Neural progenitor cell (in vitro differentiated cells): ENCODE results near the gene KCNAB3. TPM values are rescaled to one million over a fixed set of nuclear protein-coding genes. Genes with fewer than 3 reads are reported as not detected.

Source experiments
- DNase-seq: peaks from one replicate; pipeline ENCODE4 v3.0.0-alpha.2; 2016; ENCODE audit warnings: low spot score
- H2AFZ ChIP-seq: fragments of 200-600 bp; sonication (generic); replicated peaks from 2 replicates; pipeline ENCODE4 v1.6.1; 2016; ENCODE audit warnings: antibody characterized with exemption
- H3F3A ChIP-seq: fragments of 200-600 bp; sonication (generic); 2 replicates; pipeline ENCODE4 v1.6.1; 2016; ENCODE audit warnings: antibody characterized with exemption, low read depth
- H3K27ac ChIP-seq: fragments of 200-600 bp; sonication (generic); 2 replicates; pipeline ENCODE4 v1.5.1; 2016; ENCODE audit warnings: mild to moderate bottlenecking
- H3K27me3 ChIP-seq: fragments of 200-600 bp; sonication (generic); 2 replicates; pipeline ENCODE4 v1.6.1; 2016; ENCODE audit warnings: mild to moderate bottlenecking, moderate library complexity
- H3K36me3 ChIP-seq: fragments of 200-600 bp; sonication (generic); 2 replicates; pipeline ENCODE4 v1.5.1; 2016
- H3K4me1 ChIP-seq: fragments of 200-600 bp; sonication (generic); 2 replicates; pipeline ENCODE4 v1.6.1; 2016; ENCODE audit warnings: mixed run types
- H3K4me2 ChIP-seq: fragments of 200-600 bp; sonication (generic); 2 replicates; pipeline ENCODE4 v1.6.1; 2016
- H3K4me3 ChIP-seq: fragments of 200-600 bp; sonication (generic); 2 replicates; pipeline ENCODE4 v1.5.1; 2016
- H3K79me2 ChIP-seq: fragments of 200-600 bp; sonication (generic); 2 replicates; pipeline ENCODE4 v1.6.1; 2016; ENCODE audit warnings: low read depth
- H3K9ac ChIP-seq: fragments of 200-600 bp; sonication (generic); 2 replicates; pipeline ENCODE4 v1.6.1; 2016
- H3K9me3 ChIP-seq: fragments of 200-600 bp; sonication (generic); 2 replicates; pipeline ENCODE4 v1.5.1; 2016; ENCODE audit warnings: low read depth
- H4K20me1 ChIP-seq: fragments of 200-600 bp; sonication (generic); 2 replicates; pipeline ENCODE4 v1.6.1; 2016; ENCODE audit warnings: low read depth
- H3K27ac Mint-ChIP-seq: 3 replicates; pipeline ENCODE4 v1.8.0; 2021; ENCODE audit warnings: mixed read lengths
- H3K27me3 Mint-ChIP-seq: 2 replicates; pipeline ENCODE4 v1.8.0; 2022; ENCODE audit warnings: low read depth, mild to moderate bottlenecking, inconsistent platforms, moderate library complexity, mixed read lengths; ENCODE audit not compliant: insufficient read depth
- H3K36me3 Mint-ChIP-seq: 3 replicates; pipeline ENCODE4 v1.8.0; 2021; ENCODE audit warnings: mixed read lengths
- H3K4me1 Mint-ChIP-seq: 3 replicates; pipeline ENCODE4 v1.8.0; 2021; ENCODE audit warnings: mixed read lengths
- H3K4me3 Mint-ChIP-seq: 3 replicates; pipeline ENCODE4 v1.8.0; 2021; ENCODE audit warnings: mild to moderate bottlenecking, moderate library complexity, mixed read lengths
- H3K9me3 Mint-ChIP-seq: 3 replicates; pipeline ENCODE4 v1.8.0; 2020; ENCODE audit warnings: mixed read lengths
- CTCF ChIP-seq: fragments of 200-600 bp; sonication (generic); IDR thresholded peaks from 2 replicates; pipeline ENCODE4 v1.5.1; 2017; ENCODE audit warnings: antibody characterized with exemption, mild to moderate bottlenecking
- EZH2 ChIP-seq: fragments of 200-600 bp; sonication (generic); IDR thresholded peaks from 2 replicates; pipeline ENCODE4 v1.6.1; 2017; ENCODE audit warnings: antibody characterized with exemption, mild to moderate bottlenecking, moderate library complexity
- EZH2phosphoT487 ChIP-seq: fragments of 200-600 bp; sonication (generic); IDR thresholded peaks from 2 replicates; pipeline ENCODE4 v1.6.1; 2017; ENCODE audit warnings: antibody characterized with exemption
- total RNA-seq: library from RNA; depleted of rRNA; stranded (reverse); fragments of >200 nt; gene quantifications from 2 replicates; pipeline ENCODE4 v1.2.3, GENCODE V29; 2015; ENCODE audit warnings: low replicate concordance

The KCNAB3 gene
- total RNA-seq, 1 donor from 2014 or later = 1.0 TPM

- Histone ChIP-seq H3K27ac (no peak overlapping the region), H3K27me3 (no peaks in the 10 kb centered on the region), H3K9me3 (no peaks in the 10 kb centered on the region), H2AFZ (no peak overlapping the region), H3K79me2 (no peaks in the 10 kb centered on the region), H3K9ac (no peak overlapping the region), H3K4me1 (peaks cover 3% of the 10 kb centered on the region), H3F3A (peaks cover 1% of the 10 kb centered on the region), H3K36me3 (no peaks in the 10 kb centered on the region), H3K4me3 (no peak overlapping the region), H4K20me1 (peaks cover 3% of the 10 kb centered on the region), H3K4me2 (no peak overlapping the region)
- peaks cover 46% of the 10 kb centered on the region for H3K36me3 Mint-ChIP-seq
- DNase-seq = no peak
- H3K4me1 Mint-ChIP-seq = no peaks in the 10 kb centered on the region
- H3K27ac Mint-ChIP-seq = no peak overlapping the region
- H3K9me3 Mint-ChIP-seq = no peaks in the 10 kb centered on the region
- H3K27me3 Mint-ChIP-seq = peaks cover 3% of the 10 kb centered on the region
- no peak overlapping the region for H3K4me3 Mint-ChIP-seq
- TF ChIP-seq CTCF = no peak
- TF ChIP-seq EZH2 = no peak
- TF ChIP-seq EZH2phosphoT487 = no peak
Measured at GRCh38 chr17:7894866-7895265, 34.8 kb downstream of the KCNAB3 start.

GRCh38 chr17:7894226-7894625 lies 35.4 kb downstream of the KCNAB3 start:
- Mint-ChIP-seq H3K9me3 (no peaks in the 10 kb centered on the region), H3K4me1 (no peaks in the 10 kb centered on the region), H3K27me3 (peaks cover 6% of the 10 kb centered on the region), H3K4me3 (no peak overlapping the region), H3K27ac (no peak overlapping the region), H3K36me3 (peaks cover 41% of the 10 kb centered on the region)
- H3K27ac ChIP-seq = no peak overlapping the region
- no peak for DNase-seq
- H3K9ac ChIP-seq = no peak overlapping the region
- H4K20me1 ChIP-seq = peaks cover 7% of the 10 kb centered on the region
- H3K9me3 ChIP-seq = no peaks in the 10 kb centered on the region
- no peak overlapping the region for H3K4me3 ChIP-seq
- peaks cover 9% of the 10 kb centered on the region for H3K4me1 ChIP-seq
- H3K36me3 ChIP-seq = no peaks in the 10 kb centered on the region
- no peaks in the 10 kb centered on the region for H3K79me2 ChIP-seq
- peaks cover 6% of the 10 kb centered on the region for H3F3A ChIP-seq
- no peak for TF ChIP-seq EZH2
- no peak for TF ChIP-seq EZH2phosphoT487
- no peak for TF ChIP-seq CTCF
- no peak overlapping the region for H2AFZ ChIP-seq
- H3K4me2 ChIP-seq = no peak overlapping the region
- H3K27me3 ChIP-seq = no peaks in the 10 kb centered on the region

- Histone ChIP-seq H2AFZ (no peak overlapping the region), H3K4me2 (no peak overlapping the region), H3K27me3 (no peaks in the 10 kb centered on the region), H3K4me3 (no peak overlapping the region), H4K20me1 (peaks cover 7% of the 10 kb centered on the region), H3K79me2 (no peaks in the 10 kb centered on the region), H3K27ac (no peak overlapping the region), H3K9ac (no peak overlapping the region), H3K9me3 (no peaks in the 10 kb centered on the region), H3F3A (peaks cover 15% of the 10 kb centered on the region), H3K36me3 (no peaks in the 10 kb centered on the region), H3K4me1 (peaks cover 18% of the 10 kb centered on the region)
- Mint-ChIP-seq H3K27ac (no peak overlapping the region), H3K36me3 (peaks cover 35% of the 10 kb centered on the region), H3K4me3 (no peak overlapping the region), H3K9me3 (no peaks in the 10 kb centered on the region), H3K4me1 (no peaks in the 10 kb centered on the region), H3K27me3 (peaks cover 6% of the 10 kb centered on the region)
- DNase-seq = no peak
- TF ChIP-seq CTCF (no peak), EZH2phosphoT487 (no peak), EZH2 (no peak)
Measured at GRCh38 chr17:7893187-7893880, 36.3 kb downstream of the KCNAB3 start.
